COLO668 (cell line): ENCODE data around the gene NSUN6.

Experiments
- DNase-seq: peaks from one replicate; lab custom pipeline; 2025; ENCODE audit not compliant: unreplicated experiment; lab: John Stamatoyannopoulos, UW

The NSUN6 gene

GRCh38 chr10:18565006-18565405, 86.4 kb downstream of the NSUN6 start:
- DNase-seq, result no peak

GRCh38 chr10:18563003-18563726, 88.2 kb downstream of the NSUN6 start:
- no peak for DNase-seq

GRCh38 chr10:18561861-18562551, 89.4 kb downstream of the NSUN6 start:
- DNase-seq, result no peak

- DNase-seq, result no peak
Measured at GRCh38 chr10:18557960-18558359, 93.4 kb downstream of the NSUN6 start.

GRCh38 chr10:18556522-18557147, 94.8 kb downstream of the NSUN6 start:
- no peak for DNase-seq

DNA sequence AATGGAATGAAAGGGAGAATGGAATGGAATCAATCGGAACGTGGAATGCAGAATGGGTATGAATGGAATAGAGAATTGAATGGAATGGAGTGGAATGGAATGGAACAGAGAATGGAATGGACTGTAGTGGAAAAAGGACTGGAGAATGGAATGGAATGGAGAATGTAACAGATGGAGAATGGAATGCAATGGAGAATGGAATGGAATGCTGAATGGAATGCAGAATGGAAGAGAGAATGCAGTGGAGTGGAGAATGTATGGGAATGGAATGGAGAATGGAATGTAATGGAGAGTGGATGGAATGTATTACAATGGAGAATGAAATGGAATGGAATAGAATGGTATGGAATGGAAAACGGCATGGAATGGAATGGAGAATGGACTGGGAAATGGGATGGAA, 96.9 kb downstream of the NSUN6 start:
- no peak for DNase-seq

GRCh38 chr10:18551473-18551872, 99.9 kb downstream of the NSUN6 start:
- no peak for DNase-seq

DNA sequence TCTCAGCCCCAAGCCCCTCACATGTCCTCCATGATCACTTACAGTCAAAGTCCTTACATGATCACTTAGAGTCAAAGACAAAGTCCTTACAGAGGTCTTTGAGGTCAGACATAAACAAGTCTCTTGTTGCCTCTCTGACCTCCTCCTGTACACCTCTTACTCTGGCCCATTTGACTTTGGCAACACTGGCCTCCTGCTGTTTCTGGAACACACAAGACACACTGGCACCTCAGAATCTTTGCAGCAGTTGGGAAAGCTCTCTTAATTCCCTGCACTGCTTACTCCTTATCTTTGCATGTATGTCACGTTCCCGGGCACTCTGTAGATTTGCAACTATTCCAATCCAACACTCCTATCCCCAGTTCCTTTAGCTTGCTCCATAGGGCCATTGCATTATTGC, 102.3 kb downstream of the NSUN6 start:
- DNase-seq, result no peak

- DNase-seq, result no peak
Measured at GRCh38 chr10:18545621-18546305, 105.6 kb downstream of the NSUN6 start.

GRCh38 chr10:18542832-18543231, 108.6 kb downstream of the NSUN6 start:
- DNase-seq, result no peak

GRCh38 chr10:18540195-18540594, 111.2 kb downstream of the NSUN6 start:
- DNase-seq, result no peak

DNA sequence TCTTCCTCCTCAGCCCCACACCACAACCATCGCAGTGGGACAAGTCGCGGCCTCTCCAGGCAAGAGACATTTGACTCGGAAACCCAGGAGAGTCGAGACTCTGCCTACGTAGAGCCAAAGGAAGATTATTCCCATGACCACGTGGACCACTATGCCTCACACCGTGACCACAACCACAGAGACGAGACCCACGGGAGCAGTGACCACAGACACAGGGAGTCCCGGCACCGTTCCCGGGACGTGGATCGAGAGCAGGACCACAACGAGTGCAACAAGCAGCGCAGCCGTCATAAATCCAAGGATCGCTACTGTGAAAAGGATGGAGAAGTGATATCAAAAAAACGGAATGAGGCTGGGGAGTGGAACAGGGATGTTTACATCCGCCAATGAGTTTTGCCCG, 112.1 kb downstream of the NSUN6 start:
- no peak for DNase-seq

- DNase-seq, result no peak
Measured at GRCh38 chr10:18533896-18534295, 117.5 kb downstream of the NSUN6 start.

GRCh38 chr10:18532881-18533535, 118.4 kb downstream of the NSUN6 start:
- no peak for DNase-seq

- DNase-seq, result no peak
Measured at GRCh38 chr10:18528292-18528691, 123.1 kb downstream of the NSUN6 start.

GRCh38 chr10:18527687-18528086, 123.7 kb downstream of the NSUN6 start:
- no peak for DNase-seq

GRCh38 chr10:18523858-18524257, 127.5 kb downstream of the NSUN6 start:
- DNase-seq, result no peak

GRCh38 chr10:18523025-18523424, 128.4 kb downstream of the NSUN6 start:
- no peak for DNase-seq

GRCh38 chr10:18516851-18517250, 134.5 kb downstream of the NSUN6 start:
- DNase-seq, result no peak

DNA sequence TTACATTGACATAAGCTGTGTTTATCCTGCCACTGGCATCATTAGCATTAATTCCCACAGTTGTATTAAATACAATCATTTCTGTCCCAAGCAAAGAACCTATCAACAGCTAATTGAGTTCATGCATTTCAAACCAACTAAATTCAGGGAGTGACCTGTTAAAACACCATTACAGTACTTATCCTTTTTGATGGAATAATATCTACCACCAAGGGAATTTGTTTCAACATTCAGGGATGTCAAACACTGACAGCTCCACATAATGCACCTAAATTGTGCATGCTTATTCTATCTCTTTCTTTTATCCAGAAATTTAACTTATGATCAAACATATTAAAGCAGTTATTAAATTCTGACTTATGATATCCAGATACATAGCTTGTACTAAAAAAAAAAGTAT, 136.8 kb downstream of the NSUN6 start:
- DNase-seq, result no peak

- DNase-seq, result no peak
Measured at GRCh38 chr10:18508587-18508986, 142.8 kb downstream of the NSUN6 start.
